Stomach (tissue), 9 donors: ENCODE data around the gene AUTS2. TPM values are rescaled to one million over a fixed set of nuclear protein-coding genes. Genes with fewer than 3 reads are reported as not detected.

Experiments used
- DNase-seq, 2 donors: peaks; one replicate each; pipeline versions ENCODE4 v3.0.0 to v3.0.0-alpha.2; 2013 to 2019
- H3K27ac ChIP-seq, 5 donors: fragments of 200-600 bp in 4 of 5; sonication (generic) in 4 of 5; one replicate each; pipeline ENCODE4 v1.5.1; 2013 to 2019; ENCODE audit warnings: mild to moderate bottlenecking in 1 of 5, moderate library complexity in 1 of 5
- H3K27me3 ChIP-seq, 3 donors: fragments of 200-600 bp; sonication (generic); one replicate each; pipeline ENCODE4 v1.5.1; 2017 to 2019; ENCODE audit warnings: mixed run types in 1 of 3
- H3K36me3 ChIP-seq, 4 donors: fragments of 200-600 bp; sonication (generic); 1 replicate in 3 of 4; 2 replicates in 1 of 4; pipeline ENCODE4 v1.5.1; 2016 to 2019
- H3K4me1 ChIP-seq, 4 donors: fragments of 200-600 bp; sonication (generic); one replicate each; pipeline ENCODE4 v1.5.1; 2016 to 2019
- H3K4me3 ChIP-seq, 4 donors: fragments of 200-600 bp; sonication (generic) in 3 of 4; one replicate each; pipeline ENCODE4 v1.5.1; 2016 to 2019; ENCODE audit warnings: mild to moderate bottlenecking in 1 of 4
- H3K9me3 ChIP-seq, 4 donors: fragments of 200-600 bp; sonication (generic); one replicate each; pipeline ENCODE4 v1.5.1; 2016 to 2019
- CTCF ChIP-seq, 7 experiments: fragments of 450-650 bp in 4 of 7; fragments of 200-600 bp in 3 of 7; sonication (generic) in 3 of 7; IDR thresholded peaks; one replicate each; pipeline ENCODE4 v1.5.1; 2016 to 2019; ENCODE audit warnings: antibody characterized with exemption in 7 of 7, control low read depth in 2 of 7, mild to moderate bottlenecking in 1 of 7
- EP300 ChIP-seq: sonication (generic); formaldehyde crosslinking; IDR thresholded peaks from one replicate; pipeline ENCODE4 v1.6.1; 2017; ENCODE audit warnings: antibody characterized with exemption
- POLR2A ChIP-seq, 4 donors: fragments of 450-650 bp; IDR thresholded peaks; one replicate each; pipeline ENCODE4 v1.6.1; 2016; ENCODE audit warnings: antibody characterized with exemption in 4 of 4, control low read depth in 2 of 4, mild to moderate bottlenecking in 1 of 4, moderate library complexity in 1 of 4
- POLR2AphosphoS5 ChIP-seq, 3 donors: sonication (generic); formaldehyde crosslinking; IDR thresholded peaks; one replicate each; pipeline ENCODE4 v1.6.1; 2016; ENCODE audit warnings: antibody characterized with exemption in 3 of 3
- WGBS, 5 donors: extraction: QIAGEN DNeasy Blood & Tissue Kit in 3 of 5; methylation state at CpG; one replicate each; pipeline versions ENCODE4 v1.1.5 to v1.1.7; 2013 to 2018; 5-methylcytosine and 5-hydroxymethylcytosine counted together
- intact Hi-C: fragments of 100-400 bp; cut with DNase I; formaldehyde crosslinking; loops from one replicate; pipeline ENCODE4 v1.15.1; 2023; ENCODE audit warnings: low total_unique reads
- polyA plus RNA-seq, 3 donors: library from polyadenylated mRNA; stranded (reverse); fragments of 200-250 nt; gene quantifications; one replicate each; pipeline ENCODE4 v1.2.3, GENCODE V29; 2013
- total RNA-seq, 5 donors: library from RNA; depleted of rRNA; stranded (reverse); fragments of >200 nt; gene quantifications; one replicate each; pipeline versions ENCODE4 v1.1.0 to v1.2.3, GENCODE V29; 2014 to 2016
- donor health status: healthy with polysubstance abuse.
- donor health status: Bipolar disorder and iron deficiency.
- donor health status: healthy.

Gene AUTS2
- total and polyA plus RNA-seq, 8 donors, result 3.8 to 90.3 (median 38.1) TPM

- DNase-seq, result no peak
- no peak for TF ChIP-seq EP300
- no peak for TF ChIP-seq CTCF (IDR thresholded peaks at IDR 0.05)
- TF ChIP-seq POLR2AphosphoS5 (IDR thresholded peaks at IDR 0.05), result no peak
- TF ChIP-seq POLR2A (IDR thresholded peaks at IDR 0.05), result no peak
Measured at GRCh38 chr7:69723663-69724062, 125.4 kb downstream of the AUTS2 start.

GRCh38 chr7:69728304-69728703 is 130.0 kb downstream of the AUTS2 start:
- H3K36me3 ChIP-seq, result no peaks in the 10 kb centered on the region
- no peak for DNase-seq
- whole genome bisulfite sequencing, 5 donors, result 73 to 84% (median 75%) methylated on average over 3 of the region's 3 CpGs
- no peaks in the 10 kb centered on the region for H3K9me3 ChIP-seq
- no peak overlapping the region for H3K27ac ChIP-seq
- H3K4me1 ChIP-seq, result peaks cover 0 to 22% (median 4%) of the 10 kb centered on the region in 4 donors
- no peak for TF ChIP-seq POLR2A (IDR thresholded peaks at IDR 0.05)
- TF ChIP-seq POLR2AphosphoS5 (IDR thresholded peaks at IDR 0.05), result no peak
- no peaks in the 10 kb centered on the region for H3K27me3 ChIP-seq
- no peak overlapping the region for H3K4me3 ChIP-seq
- intact Hi-C loops, result no loop called here

More at GRCh38 chr7:69723663-69724062, 125.4 kb downstream of the AUTS2 start:
- WGBS, 5 donors, result 66 to 73% (median 70%) methylated on average over 1 of the region's 1 CpG
- H3K36me3 ChIP-seq, result no peaks in the 10 kb centered on the region
- no peak overlapping the region for H3K4me3 ChIP-seq
- no peaks in the 10 kb centered on the region for H3K27me3 ChIP-seq
- H3K9me3 ChIP-seq, result no peaks in the 10 kb centered on the region
- H3K27ac ChIP-seq, result no peak overlapping the region
- peaks cover 0 to 8% (median 0%) of the 10 kb centered on the region in 4 donors for H3K4me1 ChIP-seq
- intact Hi-C loops, result no loop called here

GRCh38 chr7:69732203-69732602 is 133.9 kb downstream of the AUTS2 start:
- no peaks in the 10 kb centered on the region for H3K27me3 ChIP-seq
- no peak overlapping the region for H3K4me3 ChIP-seq
- H3K4me1 ChIP-seq, result peaks cover 0 to 22% (median 4%) of the 10 kb centered on the region in 4 donors
- WGBS, 5 donors, result 28 to 53% (median 36%) methylated on average over 2 of the region's 2 CpGs
- TF ChIP-seq POLR2A (IDR thresholded peaks at IDR 0.05) (no peak), CTCF (IDR thresholded peaks at IDR 0.05) (no peak), POLR2AphosphoS5 (IDR thresholded peaks at IDR 0.05) (peak in 2 of 3 donors; percentile 10 to 23), EP300 (no peak)
- H3K9me3 ChIP-seq, result no peaks in the 10 kb centered on the region
- no peaks in the 10 kb centered on the region for H3K36me3 ChIP-seq
- intact Hi-C loops, result no loop called here
- DNase-seq, result peak; percentile 39 to 87
- no peak overlapping the region for H3K27ac ChIP-seq

- WGBS, 5 donors, result 76 to 93% (median 86%) methylated on average over 2 of the region's 2 CpGs
- Histone ChIP-seq H3K27me3 (no peaks in the 10 kb centered on the region), H3K27ac (no peak overlapping the region), H3K4me3 (no peak overlapping the region), H3K36me3 (no peaks in the 10 kb centered on the region), H3K4me1 (peaks cover 0 to 46% (median 22%) of the 10 kb centered on the region in 4 donors), H3K9me3 (no peaks in the 10 kb centered on the region)
- TF ChIP-seq POLR2AphosphoS5 (IDR thresholded peaks at IDR 0.05) (no peak), EP300 (no peak), CTCF (IDR thresholded peaks at IDR 0.05) (no peak), POLR2A (IDR thresholded peaks at IDR 0.05) (no peak)
- no peak for DNase-seq
- intact Hi-C loops, result no loop called here
Measured at GRCh38 chr7:69735582-69735981, 137.3 kb downstream of the AUTS2 start.

GRCh38 chr7:69736126-69736810 is 138.0 kb downstream of the AUTS2 start:
- Histone ChIP-seq H3K9me3 (no peaks in the 10 kb centered on the region), H3K4me3 (no peak overlapping the region), H3K36me3 (no peaks in the 10 kb centered on the region), H3K27me3 (no peaks in the 10 kb centered on the region), H3K27ac (no peak overlapping the region), H3K4me1 (peaks cover 0 to 46% (median 22%) of the 10 kb centered on the region in 4 donors)
- DNase-seq, result no peak
- no peak for TF ChIP-seq POLR2AphosphoS5 (IDR thresholded peaks at IDR 0.05)
- TF ChIP-seq POLR2A (IDR thresholded peaks at IDR 0.05), result no peak
- TF ChIP-seq EP300, result no peak
- TF ChIP-seq CTCF (IDR thresholded peaks at IDR 0.05), result no peak
- 83 to 93% (median 88%) methylated on average over 3 of the region's 3 CpGs for WGBS, 5 donors
- intact Hi-C loops, result no loop called here
